Measurements from ENCODE around the gene KIF3B. TPM values are rescaled to one million over a fixed set of nuclear protein-coding genes. Genes with fewer than 3 reads are reported as not detected.

KIF3B gene
- total and polyA plus RNA-seq, 2 of the 13 experiments (the other 11 are each of a cell fraction or from before 2014, with no cell fraction given), result 23.6 to 28.8 TPM

GRCh38 chr20:32338665-32339064 lies 61.2 kb downstream of the KIF3B start (continued):
- TF ChIP-seq MEF2D (CRISPR knock-in tag; IDR thresholded peaks at IDR 0.05) (0 out of 2 replicates have a peak, but pooled peaks have one; percentile 31), ZNF639 (CRISPR knock-in tag; conservative IDR thresholded peaks at IDR 0.05) (no peak), NBN (conservative IDR thresholded peaks at IDR 0.05) (no peak), ZFP91 (CRISPR knock-in tag; IDR thresholded peaks at IDR 0.05; ENCODE audit: borderline replicate concordance) (peak; percentile 47), ELF1 (CRISPR knock-in tag; IDR thresholded peaks at IDR 0.05) (peak; percentile 29; the same call in 1 of the 2 replicates), TGIF2 (CRISPR knock-in tag; IDR thresholded peaks at IDR 0.05) (peak; percentile 40; the same call in 1 of the 2 replicates), ZNF282 (IDR thresholded peaks at IDR 0.05; ENCODE audit: partially characterized antibody) (no peak), SSRP1 (CRISPR knock-in tag; IDR thresholded peaks at IDR 0.05) (0 out of 2 replicates have a peak, but pooled peaks have one; percentile 76), PLRG1 (conservative IDR thresholded peaks at IDR 0.05) (no peak), IRF9 (CRISPR knock-in tag; IDR thresholded peaks at IDR 0.05; ENCODE audit: borderline replicate concordance) (no peak), DMTF1 (CRISPR knock-in tag; IDR thresholded peaks at IDR 0.05) (no peak), SOX5 (CRISPR knock-in tag; IDR thresholded peaks at IDR 0.05; ENCODE audit: borderline replicate concordance) (peak; percentile 54), ZFP36L2 (CRISPR knock-in tag; IDR thresholded peaks at IDR 0.05) (no peak), ZBTB4 (CRISPR knock-in tag; IDR thresholded peaks at IDR 0.05; ENCODE audit: borderline replicate concordance) (0 out of 2 replicates have a peak, but pooled peaks have one; percentile 19), NFATC3 (CRISPR knock-in tag; IDR thresholded peaks at IDR 0.05) (no peak), ZSCAN25 (CRISPR knock-in tag; IDR thresholded peaks at IDR 0.05) (no peak), ZNF564 (CRISPR knock-in tag; IDR thresholded peaks at IDR 0.05) (no peak), MXI1 (IDR thresholded peaks at IDR 0.05; ENCODE audit: borderline replicate concordance, low read depth, low read length) (no peak), ZSCAN5A (CRISPR knock-in tag; IDR thresholded peaks at IDR 0.05; ENCODE audit: borderline replicate concordance) (no peak), KLF15 (CRISPR knock-in tag; IDR thresholded peaks at IDR 0.05; ENCODE audit: borderline replicate concordance) (no peak)
